Muscle layer of duodenum (tissue), 2 donors: ENCODE data around the gene CCDC170.

Source experiments
- H3K27ac ChIP-seq: one replicate; pipeline ENCODE4 v1.7.0; 2013; ENCODE audit warnings: mild to moderate bottlenecking, low read length
- H3K27me3 ChIP-seq: one replicate; pipeline ENCODE4 v1.7.0; 2013; ENCODE audit warnings: low read depth, mild to moderate bottlenecking, control low read depth, low read length
- H3K36me3 ChIP-seq, 2 donors: one replicate each; pipeline ENCODE4 v1.7.0; 2013; ENCODE audit warnings: low read length in 2 of 2, control low read depth in 1 of 2, mild to moderate bottlenecking in 1 of 2; ENCODE audit not compliant: insufficient read depth in 2 of 2, control insufficient read depth in 1 of 2
- H3K4me1 ChIP-seq, 2 donors: one replicate each; pipeline ENCODE4 v1.7.0; 2013; ENCODE audit warnings: low read length in 2 of 2, mild to moderate bottlenecking in 2 of 2, control low read depth in 1 of 2, moderate library complexity in 1 of 2; ENCODE audit not compliant: insufficient read depth in 2 of 2, control insufficient read depth in 1 of 2
- H3K4me3 ChIP-seq, 2 donors: one replicate each; pipeline ENCODE4 v1.7.0; 2013; ENCODE audit warnings: low read length in 2 of 2, low read depth in 1 of 2, mild to moderate bottlenecking in 1 of 2
- H3K9me3 ChIP-seq, 2 donors: one replicate each; pipeline ENCODE4 v1.7.0; 2013; ENCODE audit warnings: low read length in 2 of 2, control low read depth in 1 of 2, mild to moderate bottlenecking in 1 of 2; ENCODE audit not compliant: control insufficient read depth in 1 of 2
- donor health status: healthy.

The CCDC170 gene

DNA sequence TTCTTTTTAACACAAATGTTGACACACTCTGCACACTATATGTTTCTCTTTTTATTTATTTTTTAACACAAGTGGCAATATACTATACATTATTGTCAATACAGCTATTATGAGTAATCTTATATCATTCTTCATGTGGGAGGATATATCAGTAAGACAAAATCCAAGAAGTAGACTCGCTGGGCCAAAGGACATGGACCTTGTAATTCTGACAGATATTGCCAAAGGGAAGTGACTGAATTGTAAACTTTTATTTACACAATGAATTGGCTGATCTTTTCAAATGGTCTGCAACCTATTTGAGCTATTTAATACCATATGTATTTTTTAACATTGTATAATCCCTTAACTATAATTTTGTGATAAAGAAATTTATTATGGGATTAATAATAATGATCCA is 56.0 kb downstream of the CCDC170 start:
- H3K27ac ChIP-seq: no peak overlapping the region
- H3K9me3 ChIP-seq: peaks cover 0 to 15% of the 10 kb centered on the region in 2 donors
- no peaks in the 10 kb centered on the region for H3K36me3 ChIP-seq
- H3K4me3 ChIP-seq: no peak overlapping the region
- H3K27me3 ChIP-seq: no peaks in the 10 kb centered on the region
- H3K4me1 ChIP-seq: no peaks in the 10 kb centered on the region

DNA sequence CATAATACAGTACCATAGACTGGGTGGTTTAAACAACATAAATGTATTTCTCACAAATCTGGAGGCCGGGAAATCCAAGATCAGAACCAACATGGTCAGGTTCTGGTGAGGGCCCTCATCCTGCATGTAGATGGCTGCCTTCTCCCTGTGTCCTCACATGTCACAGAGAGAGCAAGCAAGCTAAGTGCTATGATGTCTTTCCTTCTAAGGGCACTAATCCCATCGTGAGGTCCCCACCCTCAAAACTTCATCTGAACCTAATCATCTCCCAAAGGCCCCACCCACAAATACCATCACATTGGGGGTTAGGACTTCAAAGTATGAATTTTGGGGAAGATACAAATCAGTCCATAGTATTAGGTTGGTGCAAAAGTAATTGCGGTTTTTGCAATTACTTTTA is 56.8 kb downstream of the CCDC170 start:
- no peaks in the 10 kb centered on the region for H3K27me3 ChIP-seq
- no peak overlapping the region for H3K4me3 ChIP-seq
- peaks cover 0 to 15% of the 10 kb centered on the region in 2 donors for H3K9me3 ChIP-seq
- H3K36me3 ChIP-seq: no peaks in the 10 kb centered on the region
- H3K27ac ChIP-seq: no peak overlapping the region
- no peaks in the 10 kb centered on the region for H3K4me1 ChIP-seq

DNA sequence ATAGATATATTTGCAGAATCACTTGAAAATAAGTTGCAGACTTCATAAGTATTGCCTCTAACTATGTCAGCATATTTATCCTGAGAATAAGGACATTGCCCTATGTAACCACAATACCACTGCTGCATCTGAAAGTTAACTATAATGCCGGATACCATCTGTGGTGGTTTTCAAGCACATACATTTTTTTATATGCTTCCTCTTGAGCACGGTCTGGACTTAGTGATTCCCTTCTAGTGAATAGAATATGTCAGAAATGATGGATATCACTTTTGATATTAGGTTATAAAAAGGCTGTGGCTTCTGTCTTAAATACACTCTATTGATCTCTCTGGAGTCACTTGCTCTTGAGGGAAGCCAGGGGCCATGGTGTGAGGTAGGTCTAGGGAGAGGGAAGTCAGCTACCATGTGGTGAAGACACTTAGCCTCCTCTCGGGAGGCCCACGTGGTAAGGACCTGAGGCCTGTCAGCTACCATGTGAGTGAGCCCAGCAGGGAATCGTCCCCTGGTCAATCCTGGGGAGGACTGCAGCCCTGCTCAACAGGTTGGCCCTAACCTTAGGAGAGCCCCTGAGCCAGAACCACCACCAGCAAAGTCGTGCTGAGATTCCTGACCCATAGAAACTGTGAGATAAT is 57.5 kb downstream of the CCDC170 start:
- Histone ChIP-seq H3K27ac (no peak overlapping the region), H3K4me1 (no peaks in the 10 kb centered on the region), H3K27me3 (no peaks in the 10 kb centered on the region), H3K4me3 (no peak overlapping the region), H3K36me3 (no peaks in the 10 kb centered on the region), H3K9me3 (peaks cover 0 to 15% of the 10 kb centered on the region in 2 donors)

- no peaks in the 10 kb centered on the region for H3K27me3 ChIP-seq
- H3K27ac ChIP-seq: no peak overlapping the region
Measured at GRCh38 chr6:151553416-151554165, 59.8 kb downstream of the CCDC170 start.

DNA sequence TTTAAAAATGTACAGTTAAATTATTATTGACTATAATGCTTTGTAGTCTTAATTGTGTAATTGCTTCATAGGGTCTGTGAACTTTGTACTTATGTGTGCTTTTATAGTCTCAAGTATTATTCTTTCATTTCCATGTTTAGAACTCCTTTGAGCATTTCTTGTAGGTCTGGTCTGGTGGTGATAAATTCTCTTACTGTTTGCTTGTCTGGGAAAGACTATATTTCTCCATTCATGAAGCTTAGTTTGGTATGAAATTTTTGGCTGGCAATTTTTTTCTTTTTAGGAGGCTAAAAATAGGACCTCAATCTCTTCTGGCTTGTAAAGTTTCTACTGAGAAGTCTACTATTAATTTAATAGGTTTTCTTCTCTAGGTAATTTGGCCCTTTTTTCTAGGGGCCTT is 67.4 kb downstream of the CCDC170 start:
- peaks cover 0 to 24% of the 10 kb centered on the region in 2 donors for H3K9me3 ChIP-seq
- no peaks in the 10 kb centered on the region for H3K4me1 ChIP-seq
- H3K36me3 ChIP-seq: no peaks in the 10 kb centered on the region
- H3K4me3 ChIP-seq: no peak overlapping the region
- H3K27me3 ChIP-seq: no peaks in the 10 kb centered on the region
- no peak overlapping the region for H3K27ac ChIP-seq

More at GRCh38 chr6:151553416-151554165, 59.8 kb downstream of the CCDC170 start:
- no peaks in the 10 kb centered on the region for H3K36me3 ChIP-seq
- peaks cover 0 to 15% of the 10 kb centered on the region in 2 donors for H3K9me3 ChIP-seq
- H3K4me1 ChIP-seq: no peaks in the 10 kb centered on the region
- H3K4me3 ChIP-seq: no peak overlapping the region

DNA sequence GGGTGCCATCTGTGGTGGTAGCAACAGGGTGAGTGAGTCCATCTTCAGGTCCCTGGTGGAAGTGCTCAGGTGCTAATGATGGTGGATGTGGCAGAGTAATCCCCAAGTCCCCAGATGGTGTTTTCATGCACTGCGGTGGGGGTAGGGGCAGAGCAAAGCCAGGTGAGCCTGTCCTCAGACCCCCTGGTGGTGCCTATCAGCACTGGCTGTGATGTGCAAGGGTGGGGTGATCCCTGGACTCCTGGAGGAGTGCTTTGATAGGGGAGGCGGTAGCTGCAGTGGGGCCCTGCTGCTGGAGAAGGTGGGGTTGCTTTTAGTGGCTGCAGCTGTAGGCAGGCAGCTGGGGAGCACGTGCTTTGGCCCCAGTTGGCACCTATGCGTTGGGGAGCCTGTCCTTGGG is 70.8 kb downstream of the CCDC170 start:
- H3K27ac ChIP-seq: no peak overlapping the region

DNA sequence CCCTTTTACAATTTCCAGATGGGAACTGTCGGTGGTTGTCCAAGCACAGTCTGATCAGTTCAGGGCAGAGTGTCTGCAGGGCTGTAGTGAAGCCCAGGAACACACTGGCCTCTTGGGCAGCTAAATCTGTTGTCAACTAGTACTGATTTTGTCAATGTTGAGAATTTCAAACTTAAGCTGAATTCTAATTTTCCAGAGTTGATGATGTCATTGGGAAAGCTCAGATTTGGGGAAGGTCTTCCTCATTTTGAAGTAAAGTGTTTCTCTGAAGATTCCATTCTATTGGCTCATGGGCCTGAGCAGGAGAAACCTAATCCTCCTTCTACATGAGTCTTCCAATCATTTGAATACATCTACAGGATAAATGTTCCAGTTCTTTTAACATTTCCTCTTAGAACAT is 72.1 kb downstream of the CCDC170 start:
- Histone ChIP-seq H3K9me3 (peaks cover 0 to 24% of the 10 kb centered on the region in 2 donors), H3K27me3 (no peaks in the 10 kb centered on the region), H3K36me3 (no peaks in the 10 kb centered on the region), H3K27ac (no peak overlapping the region), H3K4me1 (no peaks in the 10 kb centered on the region), H3K4me3 (no peak overlapping the region)

More for the DNA sequence above, 70.8 kb downstream of the CCDC170 start:
- Histone ChIP-seq H3K36me3 (no peaks in the 10 kb centered on the region), H3K4me1 (no peaks in the 10 kb centered on the region), H3K9me3 (peaks cover 0 to 24% of the 10 kb centered on the region in 2 donors), H3K27me3 (no peaks in the 10 kb centered on the region), H3K4me3 (no peak overlapping the region)

DNA sequence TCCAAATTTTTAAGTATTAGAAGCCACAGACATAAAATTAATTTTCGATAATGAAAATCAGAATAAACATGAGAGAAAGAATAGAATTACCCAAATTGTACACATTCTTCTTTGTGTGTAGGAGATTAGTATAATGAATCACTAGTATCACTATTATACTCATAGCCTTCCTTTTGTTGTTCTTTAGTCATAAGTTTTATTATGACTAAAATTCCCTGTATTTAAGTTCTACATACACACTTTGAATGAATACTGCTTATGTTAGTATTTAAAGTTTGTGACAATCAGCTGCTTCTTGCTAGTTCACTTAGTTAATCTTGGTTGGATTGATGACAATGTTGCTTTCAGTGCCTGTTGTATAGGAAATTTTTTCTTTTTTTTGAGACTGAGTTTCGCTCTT is 72.7 kb downstream of the CCDC170 start:
- Histone ChIP-seq H3K4me3 (no peak overlapping the region), H3K4me1 (no peaks in the 10 kb centered on the region), H3K36me3 (no peaks in the 10 kb centered on the region), H3K9me3 (peaks cover 0 to 22% of the 10 kb centered on the region in 2 donors), H3K27me3 (no peaks in the 10 kb centered on the region), H3K27ac (no peak overlapping the region)

DNA sequence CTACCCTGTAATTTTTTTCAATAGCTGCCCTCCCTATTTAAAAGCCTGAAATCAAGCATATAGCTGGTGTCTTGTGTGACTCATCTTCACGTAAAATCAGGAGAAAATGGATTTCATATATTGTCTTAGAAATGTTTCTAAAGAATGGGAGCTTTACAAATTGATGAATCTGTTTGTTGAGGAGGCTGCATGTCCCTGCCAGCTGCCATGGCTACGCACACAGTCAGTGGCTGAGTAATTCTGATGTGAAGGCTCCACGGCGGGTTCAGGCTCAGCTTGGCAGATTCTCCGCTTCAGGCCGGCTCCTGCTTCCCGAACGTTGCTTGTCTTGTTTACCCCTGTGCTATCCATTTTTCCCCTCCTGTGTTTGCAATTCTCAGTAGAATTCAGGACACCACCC is 82.8 kb downstream of the CCDC170 start:
- Histone ChIP-seq H3K9me3 (no peaks in the 10 kb centered on the region), H3K27me3 (no peaks in the 10 kb centered on the region), H3K36me3 (no peaks in the 10 kb centered on the region), H3K27ac (no peak overlapping the region), H3K4me1 (no peaks in the 10 kb centered on the region), H3K4me3 (no peak overlapping the region)

GRCh38 chr6:151577257-151577656 is 83.4 kb downstream of the CCDC170 start:
- Histone ChIP-seq H3K27me3 (no peaks in the 10 kb centered on the region), H3K4me1 (no peaks in the 10 kb centered on the region), H3K9me3 (peaks cover 0 to 5% of the 10 kb centered on the region in 2 donors), H3K27ac (no peak overlapping the region), H3K4me3 (no peak overlapping the region), H3K36me3 (no peaks in the 10 kb centered on the region)

GRCh38 chr6:151585741-151586140 is 91.9 kb downstream of the CCDC170 start:
- H3K36me3 ChIP-seq: no peaks in the 10 kb centered on the region
- H3K27me3 ChIP-seq: no peaks in the 10 kb centered on the region
- H3K27ac ChIP-seq: no peak overlapping the region
- no peak overlapping the region for H3K4me3 ChIP-seq
- H3K9me3 ChIP-seq: peaks cover 0 to 10% of the 10 kb centered on the region in 2 donors
- no peaks in the 10 kb centered on the region for H3K4me1 ChIP-seq
